Thoracic aorta (tissue), 2 donors: ENCODE results near the gene MPIG6B. TPM values are rescaled to one million over a fixed set of nuclear protein-coding genes. Genes with fewer than 3 reads are reported as not detected.

Experiments used
- ATAC-seq: fragments of 150-250 bp; one replicate; pipeline ENCODE4 v1.8.0; 2017; ENCODE audit warnings: low read depth; ENCODE audit not compliant: insufficient number of reproducible peaks, low FRiP score
- DNase-seq: peaks from one replicate; pipeline ENCODE4 v3.0.0-alpha.2; 2020; ENCODE audit warnings: low spot score
- H3K27ac ChIP-seq, 2 donors: fragments of 200-600 bp; sonication (generic); 1 replicate in 1 of 2; 2 replicates in 1 of 2; pipeline ENCODE4 v1.5.1; 2016; ENCODE audit warnings: mild to moderate bottlenecking in 2 of 2, moderate library complexity in 2 of 2
- H3K27me3 ChIP-seq: fragments of 200-600 bp; sonication (generic); replicated peaks from 2 replicates; pipeline ENCODE4 v1.6.0; 2016; ENCODE audit warnings: mild to moderate bottlenecking; ENCODE audit not compliant: insufficient read depth
- H3K36me3 ChIP-seq: fragments of 200-600 bp; sonication (generic); one replicate; pipeline ENCODE4 v1.5.1; 2016
- H3K4me1 ChIP-seq, 2 donors: fragments of 200-600 bp; sonication (generic); 1 replicate in 1 of 2; 2 replicates in 1 of 2; pipeline versions ENCODE4 v1.5.1 to v1.6.0; 2016; ENCODE audit warnings: low read depth in 2 of 2, mild to moderate bottlenecking in 1 of 2; ENCODE audit not compliant: control insufficient read depth in 1 of 2
- H3K4me3 ChIP-seq: fragments of 200-600 bp; sonication (generic); 2 replicates; pipeline ENCODE4 v1.5.1; 2016; ENCODE audit warnings: mild to moderate bottlenecking
- H3K9me3 ChIP-seq: fragments of 200-600 bp; sonication (generic); 2 replicates; pipeline ENCODE4 v1.5.1; 2016
- total RNA-seq, 2 donors: library from RNA; depleted of rRNA; stranded (reverse); fragments of >200 nt; gene quantifications; one replicate each; pipeline versions ENCODE4 v1.1.0 to v1.2.3, GENCODE V29; 2016
- TF ChIP-seq, protein P1 (sequence below): fragments of 200-600 bp; sonication (generic); IDR thresholded peaks from one replicate; pipeline ENCODE4 v1.5.1; 2019; ENCODE audit warnings: antibody characterized with exemption

The MPIG6B gene
- total RNA-seq, 2 donors from 2014 or later, result not detected

DNA sequence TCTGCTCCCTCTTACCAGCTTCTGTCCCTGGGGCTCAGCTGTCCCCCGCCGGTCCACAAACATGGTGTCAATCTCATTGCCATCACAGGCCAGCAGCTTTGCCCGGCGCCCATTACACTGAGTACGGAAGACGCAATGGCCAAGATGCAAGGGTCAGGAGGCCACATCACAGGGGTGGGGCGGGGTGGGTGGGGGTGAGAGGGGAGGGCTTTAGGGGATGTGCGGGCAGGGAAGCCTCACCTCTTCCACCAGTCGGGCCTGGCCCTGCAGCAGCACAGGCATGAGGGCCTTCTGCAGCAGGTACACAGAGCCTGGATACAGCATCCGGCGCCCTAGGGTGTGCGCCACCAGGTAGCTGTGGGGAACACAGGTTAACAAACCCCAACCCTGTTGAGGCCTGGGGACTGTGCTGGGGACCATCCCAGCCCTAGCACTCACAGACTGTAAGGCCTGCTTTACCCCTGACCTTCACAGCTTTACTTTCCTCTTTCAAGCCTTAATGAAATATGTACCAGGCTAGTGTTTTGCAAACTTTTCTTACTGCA lies 31.5 kb upstream of the MPIG6B start:
- Histone ChIP-seq H3K9me3 (no peaks in the 10 kb centered on the region), H3K4me3 (no peak overlapping the region), H3K27ac (no peak overlapping the region), H3K27me3 (no peaks in the 10 kb centered on the region), H3K36me3 (peaks cover 74% of the 10 kb centered on the region), H3K4me1 (no peaks in the 10 kb centered on the region)
- DNase-seq (no peak), ATAC-seq (no peak)
- TF ChIP-seq, protein P1, sequence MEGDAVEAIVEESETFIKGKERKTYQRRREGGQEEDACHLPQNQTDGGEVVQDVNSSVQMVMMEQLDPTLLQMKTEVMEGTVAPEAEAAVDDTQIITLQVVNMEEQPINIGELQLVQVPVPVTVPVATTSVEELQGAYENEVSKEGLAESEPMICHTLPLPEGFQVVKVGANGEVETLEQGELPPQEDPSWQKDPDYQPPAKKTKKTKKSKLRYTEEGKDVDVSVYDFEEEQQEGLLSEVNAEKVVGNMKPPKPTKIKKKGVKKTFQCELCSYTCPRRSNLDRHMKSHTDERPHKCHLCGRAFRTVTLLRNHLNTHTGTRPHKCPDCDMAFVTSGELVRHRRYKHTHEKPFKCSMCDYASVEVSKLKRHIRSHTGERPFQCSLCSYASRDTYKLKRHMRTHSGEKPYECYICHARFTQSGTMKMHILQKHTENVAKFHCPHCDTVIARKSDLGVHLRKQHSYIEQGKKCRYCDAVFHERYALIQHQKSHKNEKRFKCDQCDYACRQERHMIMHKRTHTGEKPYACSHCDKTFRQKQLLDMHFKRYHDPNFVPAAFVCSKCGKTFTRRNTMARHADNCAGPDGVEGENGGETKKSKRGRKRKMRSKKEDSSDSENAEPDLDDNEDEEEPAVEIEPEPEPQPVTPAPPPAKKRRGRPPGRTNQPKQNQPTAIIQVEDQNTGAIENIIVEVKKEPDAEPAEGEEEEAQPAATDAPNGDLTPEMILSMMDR, result no peak

DNA sequence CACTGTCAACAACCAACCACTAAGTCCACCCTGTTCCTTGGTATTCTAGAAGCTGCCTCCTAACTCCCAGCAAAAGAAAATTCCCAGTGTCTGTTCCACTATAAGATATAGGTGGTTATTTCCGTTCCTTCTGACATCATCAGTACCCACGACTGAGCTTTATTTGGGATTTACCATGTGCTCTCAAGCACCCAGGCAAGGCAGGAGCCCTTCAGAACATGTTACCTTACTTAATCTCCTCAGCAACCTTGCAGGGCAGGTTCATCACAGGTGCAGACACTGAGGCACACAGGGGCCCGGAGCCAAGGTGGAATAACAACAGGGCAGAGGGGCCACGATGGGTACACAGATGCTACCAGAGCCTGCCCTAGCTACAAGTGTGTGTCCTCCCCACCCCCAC lies 30.8 kb upstream of the MPIG6B start:
- ATAC-seq, result no peak
- no peaks in the 10 kb centered on the region for H3K27me3 ChIP-seq
- no peaks in the 10 kb centered on the region for H3K9me3 ChIP-seq
- peaks cover 68% of the 10 kb centered on the region for H3K36me3 ChIP-seq
- no peak overlapping the region for H3K4me3 ChIP-seq
- DNase-seq, result no peak
- no peak overlapping the region for H3K27ac ChIP-seq
- H3K4me1 ChIP-seq, result no peaks in the 10 kb centered on the region
- TF ChIP-seq, protein P1, result no peak

DNA sequence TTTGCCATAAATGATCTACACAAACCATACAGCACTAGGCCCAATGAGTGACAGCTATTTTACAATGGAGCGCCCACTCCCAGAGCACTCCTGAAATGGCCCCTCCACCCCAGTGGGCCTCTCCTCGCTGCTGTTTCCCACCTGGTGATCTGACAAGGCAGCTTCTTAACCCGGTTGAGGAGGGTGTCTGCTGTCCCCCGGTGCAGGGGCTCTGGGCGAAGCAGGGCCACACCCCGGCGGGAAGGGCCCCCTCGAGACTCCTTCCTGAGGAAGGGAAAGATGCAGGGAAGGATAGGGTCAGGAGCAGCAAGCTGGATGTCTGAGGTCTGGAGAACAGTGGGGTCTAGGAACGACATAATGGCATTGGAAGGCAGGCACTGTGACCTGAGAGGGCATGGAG lies 30.3 kb upstream of the MPIG6B start:
- DNase-seq, result no peak
- H3K27me3 ChIP-seq, result no peaks in the 10 kb centered on the region
- no peak for ATAC-seq
- no peak overlapping the region for H3K27ac ChIP-seq
- H3K36me3 ChIP-seq, result peaks cover 66% of the 10 kb centered on the region
- TF ChIP-seq, protein P1, result no peak
- H3K4me1 ChIP-seq, result no peaks in the 10 kb centered on the region
- no peak overlapping the region for H3K4me3 ChIP-seq
- H3K9me3 ChIP-seq, result no peaks in the 10 kb centered on the region

DNA sequence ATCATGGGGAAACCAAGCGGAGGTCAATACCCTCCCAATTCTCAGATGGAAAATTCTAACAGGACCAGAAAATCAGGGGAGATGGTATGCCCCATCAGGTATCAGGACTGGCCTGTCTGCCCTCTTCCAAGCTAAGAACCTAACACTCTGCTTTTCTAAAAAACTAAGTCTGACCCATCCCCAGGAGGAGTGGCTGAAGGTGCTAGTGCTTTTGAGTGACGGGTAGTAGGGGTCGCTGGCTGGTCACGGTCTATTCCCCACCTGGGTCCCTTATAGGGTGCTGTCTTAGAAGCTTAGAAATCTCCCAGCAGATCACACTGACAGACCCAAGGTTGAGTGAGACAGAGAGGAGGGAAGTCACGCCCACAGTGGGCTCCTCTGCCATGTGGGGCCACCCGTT lies 29.6 kb upstream of the MPIG6B start:
- no peaks in the 10 kb centered on the region for H3K9me3 ChIP-seq
- no peak for DNase-seq
- H3K27me3 ChIP-seq, result no peaks in the 10 kb centered on the region
- no peak overlapping the region for H3K4me3 ChIP-seq
- H3K27ac ChIP-seq, result no peak overlapping the region
- no peaks in the 10 kb centered on the region for H3K4me1 ChIP-seq
- peaks cover 59% of the 10 kb centered on the region for H3K36me3 ChIP-seq
- TF ChIP-seq, protein P1, result no peak
- ATAC-seq, result no peak

DNA sequence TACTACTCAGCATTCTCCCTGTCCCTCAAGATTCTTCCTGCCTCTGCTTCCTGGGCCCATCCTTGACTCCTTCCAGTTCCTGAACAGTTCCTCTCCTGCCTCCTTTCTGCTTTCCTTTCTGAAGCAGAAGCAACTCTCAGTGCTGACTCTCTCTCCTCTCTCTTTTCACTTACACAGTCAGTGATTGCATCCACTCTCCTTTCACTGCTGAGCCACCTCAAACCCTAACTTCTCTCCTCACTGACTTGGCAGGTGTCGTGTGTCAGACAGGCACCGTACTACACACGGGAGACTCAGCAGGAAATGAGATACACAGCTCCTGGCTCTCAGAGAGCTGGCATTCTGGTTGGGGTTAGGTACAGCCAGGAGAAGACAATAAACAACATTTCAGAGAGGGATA lies 25.6 kb upstream of the MPIG6B start:
- Histone ChIP-seq H3K36me3 (peaks cover 34% of the 10 kb centered on the region), H3K27me3 (no peaks in the 10 kb centered on the region), H3K27ac (no peak overlapping the region), H3K4me1 (peaks cover 10 to 17% of the 10 kb centered on the region in 2 donors), H3K4me3 (no peak overlapping the region), H3K9me3 (no peaks in the 10 kb centered on the region)
- no peak for DNase-seq
- TF ChIP-seq, protein P1, result no peak
- no peak for ATAC-seq
